ENCODE data around the gene ALAS1.

Gene ALAS1

DNA sequence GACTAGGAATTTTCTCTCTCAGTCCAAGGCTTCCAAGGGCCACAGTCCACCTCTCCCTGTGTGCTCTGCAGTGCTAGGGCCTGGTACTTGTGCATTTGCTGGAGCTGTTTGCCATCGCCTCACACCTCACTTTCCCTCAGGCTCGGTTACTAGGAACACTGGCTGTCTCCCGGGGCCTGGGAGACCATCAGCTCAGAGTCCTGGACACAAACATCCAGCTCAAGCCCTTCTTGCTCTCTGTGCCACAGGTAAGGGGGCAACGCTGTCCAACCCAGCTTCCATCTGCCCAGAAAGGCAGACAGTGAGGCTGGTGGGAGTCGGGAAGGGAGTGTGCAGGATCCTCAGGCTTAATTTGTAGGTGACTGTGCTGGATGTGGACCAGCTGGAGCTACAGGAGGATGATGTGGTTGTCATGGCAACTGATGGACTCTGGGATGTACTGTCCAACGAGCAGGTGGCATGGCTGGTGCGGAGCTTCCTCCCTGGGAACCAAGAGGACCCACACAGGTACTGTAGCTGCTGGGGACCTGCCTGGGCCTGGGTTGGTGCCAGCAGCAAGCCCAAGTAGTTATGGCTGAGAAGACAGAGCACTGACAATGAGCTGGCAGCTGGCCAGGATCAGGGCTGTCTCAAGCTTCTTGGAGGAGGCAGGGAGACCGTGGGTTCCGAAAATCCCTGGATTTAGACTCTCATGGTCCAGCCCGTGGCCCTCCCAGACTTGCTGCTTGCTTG lies 51.0 kb downstream of the ALAS1 start:
- ChIA-PET POLR2A (ENCODE audit: low non-redundant PET) (no interaction called here), CTCF (interaction anchor here (0.6 kb wide), 1 partner anchor 27 kb away, joined by 4 read pairs; no protein-coding TSS in a partner anchor)
- TF ChIP-seq, protein P1, sequence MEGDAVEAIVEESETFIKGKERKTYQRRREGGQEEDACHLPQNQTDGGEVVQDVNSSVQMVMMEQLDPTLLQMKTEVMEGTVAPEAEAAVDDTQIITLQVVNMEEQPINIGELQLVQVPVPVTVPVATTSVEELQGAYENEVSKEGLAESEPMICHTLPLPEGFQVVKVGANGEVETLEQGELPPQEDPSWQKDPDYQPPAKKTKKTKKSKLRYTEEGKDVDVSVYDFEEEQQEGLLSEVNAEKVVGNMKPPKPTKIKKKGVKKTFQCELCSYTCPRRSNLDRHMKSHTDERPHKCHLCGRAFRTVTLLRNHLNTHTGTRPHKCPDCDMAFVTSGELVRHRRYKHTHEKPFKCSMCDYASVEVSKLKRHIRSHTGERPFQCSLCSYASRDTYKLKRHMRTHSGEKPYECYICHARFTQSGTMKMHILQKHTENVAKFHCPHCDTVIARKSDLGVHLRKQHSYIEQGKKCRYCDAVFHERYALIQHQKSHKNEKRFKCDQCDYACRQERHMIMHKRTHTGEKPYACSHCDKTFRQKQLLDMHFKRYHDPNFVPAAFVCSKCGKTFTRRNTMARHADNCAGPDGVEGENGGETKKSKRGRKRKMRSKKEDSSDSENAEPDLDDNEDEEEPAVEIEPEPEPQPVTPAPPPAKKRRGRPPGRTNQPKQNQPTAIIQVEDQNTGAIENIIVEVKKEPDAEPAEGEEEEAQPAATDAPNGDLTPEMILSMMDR (conservative IDR thresholded peaks at IDR 0.05; ENCODE audit: low read depth): no peak
- H3K27ac ChIP-seq: peak overlapping the region; percentile 87
- no peak for DNase-seq (ENCODE audit: low spot score)

DNA sequence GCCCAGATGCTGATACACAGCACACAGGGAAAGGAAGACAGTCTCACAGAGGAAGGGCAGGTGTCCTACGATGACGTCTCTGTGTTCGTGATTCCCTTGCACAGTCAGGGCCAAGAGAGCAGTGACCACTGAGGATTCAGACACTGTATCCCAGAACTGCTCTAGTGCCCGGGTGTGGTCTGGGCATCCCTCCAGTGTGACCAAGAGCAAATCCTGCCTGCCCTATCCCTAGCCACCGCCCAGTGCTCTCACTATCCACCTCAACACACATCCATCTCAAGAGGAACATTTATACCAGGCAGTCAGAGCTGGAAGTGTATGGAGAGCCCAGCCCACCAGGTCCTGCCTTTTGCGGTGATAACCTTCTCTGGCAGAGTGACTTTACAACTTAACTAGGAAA lies 51.7 kb downstream of the ALAS1 start:
- peak overlapping the region; percentile 87 for H3K27ac ChIP-seq
- ChIA-PET CTCF (no interaction called here), POLR2A (ENCODE audit: low non-redundant PET) (no interaction called here)
- no peak for DNase-seq (ENCODE audit: low spot score)
- TF ChIP-seq, protein P1 (conservative IDR thresholded peaks at IDR 0.05; ENCODE audit: low read depth): no peak

DNA sequence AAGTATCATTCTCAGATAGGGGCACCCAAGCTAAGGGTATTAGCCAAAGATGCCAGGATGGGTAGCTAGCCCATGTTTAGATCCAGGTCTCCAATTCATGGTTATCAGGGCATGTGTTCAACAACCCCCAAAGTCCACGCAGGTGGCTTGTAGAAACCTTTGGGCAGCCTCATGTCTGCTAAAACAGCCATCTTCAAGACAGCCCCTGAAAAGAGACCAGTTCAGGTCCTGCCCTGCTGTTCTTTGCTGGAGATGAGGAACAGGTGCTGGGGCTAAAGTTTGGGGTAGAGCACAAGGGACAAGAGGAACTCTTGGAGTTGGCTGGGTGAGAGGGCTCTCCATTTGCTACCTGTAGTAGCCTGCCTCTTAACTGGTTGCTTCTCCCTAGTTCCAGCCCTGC lies 52.2 kb downstream of the ALAS1 start:
- CTCF ChIA-PET: no interaction called here
- POLR2A ChIA-PET (ENCODE audit: low non-redundant PET): no interaction called here
- no peak for DNase-seq (ENCODE audit: low spot score)
- H3K27ac ChIP-seq: peak overlapping the region; percentile 87
- TF ChIP-seq, protein P1 (conservative IDR thresholded peaks at IDR 0.05; ENCODE audit: low read depth): no peak

DNA sequence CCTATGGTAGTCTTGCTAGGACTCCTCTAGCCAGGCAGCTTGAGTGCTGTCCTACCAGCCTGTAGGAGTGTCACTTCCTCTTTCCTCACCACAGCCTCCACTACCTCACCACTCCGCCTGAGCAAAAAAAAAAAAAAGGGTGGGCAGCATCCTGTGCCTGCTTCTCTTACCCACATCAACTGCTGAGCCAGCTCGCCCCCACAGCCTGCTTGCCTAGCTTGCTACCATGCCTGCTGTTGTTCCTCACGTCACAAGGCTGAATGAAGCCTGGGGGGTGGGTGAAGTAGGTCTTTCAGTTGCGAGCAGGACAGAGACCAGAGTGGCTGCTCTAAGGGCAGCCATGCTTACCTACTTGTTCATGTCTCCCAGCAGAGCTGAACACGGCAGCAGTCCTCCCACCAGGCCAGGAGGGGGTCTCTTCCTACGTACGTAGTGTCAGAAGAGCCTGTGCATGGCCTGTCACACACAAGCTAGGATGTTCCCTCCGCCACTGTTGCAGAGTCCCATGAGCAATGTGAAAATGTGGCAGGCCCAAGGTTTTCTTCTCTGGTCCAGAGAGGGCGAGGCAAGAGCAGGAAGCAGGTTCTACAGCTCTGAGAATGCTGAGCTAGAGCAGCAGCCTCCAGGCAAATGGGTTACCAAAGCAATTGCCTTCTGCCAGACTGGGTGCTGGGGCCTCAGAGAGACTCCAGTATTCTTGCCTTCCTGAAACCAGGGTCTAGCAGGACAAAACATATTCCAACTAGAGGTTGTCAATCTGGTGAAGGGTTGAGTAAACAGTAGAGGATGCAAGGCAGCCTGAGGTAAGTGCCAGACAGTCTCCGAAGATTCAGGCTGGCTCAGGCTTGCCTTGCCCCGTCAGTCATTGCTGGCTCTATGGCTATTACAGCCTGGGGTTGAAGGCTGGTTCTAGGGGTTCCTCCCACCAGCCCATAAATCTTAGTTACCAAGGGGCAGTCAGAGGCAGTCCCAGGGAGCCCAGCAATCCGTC lies 55.6 kb downstream of the ALAS1 start:
- peak overlapping the region; percentile 64 for H3K27ac ChIP-seq
- no peak for DNase-seq (ENCODE audit: low spot score)
- TF ChIP-seq, protein P1 (conservative IDR thresholded peaks at IDR 0.05; ENCODE audit: low read depth): no peak
- ChIA-PET POLR2A (ENCODE audit: low non-redundant PET) (interaction anchor here (0.6 kb wide), 1 partner anchor 9 kb away, joined by 3 read pairs; no protein-coding TSS in a partner anchor), CTCF (no interaction called here)

DNA sequence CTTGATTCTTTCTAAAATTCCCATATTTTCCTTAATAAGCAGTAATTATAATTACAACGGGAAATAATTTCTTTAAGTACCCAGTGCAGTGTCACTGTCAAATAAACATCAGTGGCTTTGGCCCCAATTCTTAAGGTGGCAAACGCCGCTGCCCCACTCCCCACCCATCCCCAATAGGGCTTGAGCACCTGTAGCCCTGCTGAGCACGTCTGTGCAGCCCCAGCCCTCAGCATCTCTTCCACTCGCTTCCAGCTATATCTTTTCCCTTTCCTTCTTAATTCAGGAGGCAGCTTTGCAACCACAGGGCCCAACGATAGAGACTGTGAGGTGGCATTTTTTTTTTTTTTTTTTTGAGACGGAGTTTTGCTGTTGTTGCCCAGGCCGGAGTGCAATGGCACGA lies 56.6 kb downstream of the ALAS1 start:
- ChIA-PET CTCF (no interaction called here), POLR2A (ENCODE audit: low non-redundant PET) (no interaction called here)
- peak overlapping the region; percentile 20 for H3K27ac ChIP-seq
- DNase-seq (ENCODE audit: low spot score): no peak
- TF ChIP-seq, protein P1 (conservative IDR thresholded peaks at IDR 0.05; ENCODE audit: low read depth): no peak

DNA sequence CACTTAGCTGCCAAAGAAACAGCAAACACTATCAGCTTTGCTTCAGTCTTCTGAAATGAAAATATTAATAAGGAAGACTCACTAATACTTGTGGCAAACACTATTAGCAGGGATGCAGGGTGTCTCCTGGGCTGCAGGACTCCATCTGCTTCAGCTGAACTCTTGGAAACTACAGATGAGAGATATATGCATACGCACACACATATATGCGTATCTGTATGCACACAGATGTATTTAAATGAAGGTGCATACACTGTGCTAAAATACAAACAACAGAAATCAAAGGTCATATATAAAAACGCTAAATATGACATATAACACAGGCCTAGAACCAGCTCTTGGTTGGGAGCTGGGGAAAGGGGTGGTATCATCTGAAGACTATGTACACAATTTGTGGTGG lies 58.2 kb downstream of the ALAS1 start:
- POLR2A ChIA-PET (ENCODE audit: low non-redundant PET): interaction anchor here (0.6 kb wide), 1 partner anchor 21 kb away, joined by 4 read pairs; no protein-coding TSS in a partner anchor
- DNase-seq (ENCODE audit: low spot score): no peak
- no peak overlapping the region for H3K27ac ChIP-seq
- TF ChIP-seq, protein P1 (conservative IDR thresholded peaks at IDR 0.05; ENCODE audit: low read depth): no peak
- CTCF ChIA-PET: interaction anchor here (0.6 to 0.7 kb wide), 2 partner anchors 25 to 254 kb away, joined by 3 read pairs; no protein-coding TSS in a partner anchor
